Suprapubic skin (tissue), 4 donors: ENCODE data around the gene CUBN. TPM values are rescaled to one million over a fixed set of nuclear protein-coding genes. Genes with fewer than 3 reads are reported as not detected.

ENCODE experiments used
- DNase-seq, 2 donors: peaks; one replicate each; pipeline ENCODE4 v3.0.0-alpha.2; 2019; ENCODE audit warnings: low spot score in 2 of 2
- H3K27ac ChIP-seq: fragments of 200-600 bp; sonication (generic); one replicate; pipeline ENCODE4 v1.5.1; 2019
- H3K27me3 ChIP-seq: fragments of 200-600 bp; sonication (generic); one replicate; pipeline ENCODE4 v1.5.1; 2019
- H3K36me3 ChIP-seq: fragments of 200-600 bp; sonication (generic); one replicate; pipeline ENCODE4 v1.5.1; 2019
- H3K4me1 ChIP-seq: fragments of 200-600 bp; sonication (generic); one replicate; pipeline ENCODE4 v1.5.1; 2019
- H3K4me3 ChIP-seq: fragments of 200-600 bp; sonication (generic); one replicate; pipeline ENCODE4 v1.5.1; 2019; ENCODE audit warnings: mild to moderate bottlenecking
- H3K9me3 ChIP-seq: fragments of 200-600 bp; sonication (generic); one replicate; pipeline ENCODE4 v1.5.1; 2019
- CTCF ChIP-seq, 2 donors: fragments of 200-600 bp in 1 of 2; fragments of 450-650 bp in 1 of 2; sonication (generic) in 1 of 2; IDR thresholded peaks; one replicate each; pipeline ENCODE4 v1.5.1; 2016 to 2019; ENCODE audit warnings: antibody characterized with exemption in 2 of 2, mild to moderate bottlenecking in 1 of 2, moderate library complexity in 1 of 2
- EP300 ChIP-seq: sonication (generic); formaldehyde crosslinking; IDR thresholded peaks from one replicate; pipeline ENCODE4 v1.6.1; 2017; ENCODE audit warnings: antibody characterized with exemption
- POLR2A ChIP-seq, 2 donors: fragments of 450-650 bp; IDR thresholded peaks; one replicate each; pipeline ENCODE4 v1.6.1; 2017; ENCODE audit warnings: antibody characterized with exemption in 2 of 2, mild to moderate bottlenecking in 2 of 2, moderate library complexity in 2 of 2
- POLR2AphosphoS5 ChIP-seq, 3 donors: sonication (generic); formaldehyde crosslinking; IDR thresholded peaks; one replicate each; pipeline ENCODE4 v1.6.1; 2017; ENCODE audit warnings: antibody characterized with exemption in 3 of 3
- WGBS: methylation state at CpG from one replicate; pipeline ENCODE4 v1.1.5; 2018; 5-methylcytosine and 5-hydroxymethylcytosine counted together
- total RNA-seq, 4 donors: library from RNA; depleted of rRNA; stranded (reverse); fragments of >200 nt; gene quantifications; one replicate each; pipeline ENCODE4 v1.1.0, GENCODE V29; 2016

Gene CUBN
- total RNA-seq, 4 donors from 2014 or later: 1.1 to 8.4 (median 1.2) TPM

GRCh38 chr10:16866541-16867275, 262.9 kb downstream of the CUBN start:
- TF ChIP-seq POLR2AphosphoS5 (IDR thresholded peaks at IDR 0.05): no peak
- DNase-seq: no peak
- no peaks in the 10 kb centered on the region for H3K27me3 ChIP-seq
- no peaks in the 10 kb centered on the region for H3K4me1 ChIP-seq
- no peaks in the 10 kb centered on the region for H3K9me3 ChIP-seq
- WGBS: 85% methylated on average over 7 of the region's 7 CpGs
- no peak overlapping the region for H3K27ac ChIP-seq
- no peaks in the 10 kb centered on the region for H3K36me3 ChIP-seq
- H3K4me3 ChIP-seq: no peak overlapping the region

GRCh38 chr10:16865766-16866165, 263.8 kb downstream of the CUBN start:
- Histone ChIP-seq H3K27me3 (no peaks in the 10 kb centered on the region), H3K9me3 (no peaks in the 10 kb centered on the region), H3K36me3 (no peaks in the 10 kb centered on the region), H3K4me3 (no peak overlapping the region), H3K4me1 (no peaks in the 10 kb centered on the region), H3K27ac (no peak overlapping the region)
- 95% methylated on average over 7 of the region's 7 CpGs for WGBS
- DNase-seq: no peak
- TF ChIP-seq EP300: no peak
- no peak for TF ChIP-seq POLR2A (IDR thresholded peaks at IDR 0.05)
- TF ChIP-seq CTCF (IDR thresholded peaks at IDR 0.05): no peak
- TF ChIP-seq POLR2AphosphoS5 (IDR thresholded peaks at IDR 0.05): no peak

GRCh38 chr10:16863766-16864165, 265.8 kb downstream of the CUBN start:
- 76% methylated on average over 2 of the region's 2 CpGs for WGBS
- H3K4me1 ChIP-seq: no peaks in the 10 kb centered on the region
- DNase-seq: no peak

GRCh38 chr10:16857419-16857818, 272.2 kb downstream of the CUBN start:
- Histone ChIP-seq H3K36me3 (no peaks in the 10 kb centered on the region), H3K4me1 (no peaks in the 10 kb centered on the region), H3K9me3 (no peaks in the 10 kb centered on the region), H3K27ac (no peak overlapping the region), H3K4me3 (no peak overlapping the region), H3K27me3 (no peaks in the 10 kb centered on the region)
- 75% methylated on average over 4 of the region's 4 CpGs for WGBS
- no peak for DNase-seq
- TF ChIP-seq POLR2AphosphoS5 (IDR thresholded peaks at IDR 0.05): no peak
- TF ChIP-seq EP300: no peak
- TF ChIP-seq CTCF (IDR thresholded peaks at IDR 0.05): no peak
- no peak for TF ChIP-seq POLR2A (IDR thresholded peaks at IDR 0.05)

More at GRCh38 chr10:16863766-16864165, 265.8 kb downstream of the CUBN start:
- no peak overlapping the region for H3K27ac ChIP-seq
- no peak overlapping the region for H3K4me3 ChIP-seq
- no peak for TF ChIP-seq POLR2AphosphoS5 (IDR thresholded peaks at IDR 0.05)
- no peak for TF ChIP-seq CTCF (IDR thresholded peaks at IDR 0.05)
- TF ChIP-seq POLR2A (IDR thresholded peaks at IDR 0.05): no peak
- TF ChIP-seq EP300: no peak
- H3K9me3 ChIP-seq: no peaks in the 10 kb centered on the region
- H3K36me3 ChIP-seq: no peaks in the 10 kb centered on the region
- no peaks in the 10 kb centered on the region for H3K27me3 ChIP-seq

- Histone ChIP-seq H3K4me3 (no peak overlapping the region), H3K27ac (no peak overlapping the region), H3K9me3 (no peaks in the 10 kb centered on the region), H3K36me3 (no peaks in the 10 kb centered on the region), H3K27me3 (no peaks in the 10 kb centered on the region), H3K4me1 (no peaks in the 10 kb centered on the region)
- WGBS: 43% methylated on average over 4 of the region's 4 CpGs
- DNase-seq: no peak
- TF ChIP-seq POLR2A (IDR thresholded peaks at IDR 0.05) (no peak), CTCF (IDR thresholded peaks at IDR 0.05) (no peak), EP300 (no peak), POLR2AphosphoS5 (IDR thresholded peaks at IDR 0.05) (no peak)
These were observed 273.0 kb downstream of the CUBN start for GRCh38 chr10:16856567-16856966.
